GM15510 (cell line): ENCODE measurements around the gene TMEM269.
A peak's percentile ranks its signal among the peaks of the same experiment; 100 is the strongest.

Experiments used
- POLR2A ChIP-seq: IDR thresholded peaks from 3 replicates; pipeline ENCODE4 v1.6.1; 2011; ENCODE audit warnings: borderline replicate concordance; ENCODE audit not compliant: insufficient read length; ENCODE audit errors: extremely low read depth

Gene TMEM269

GRCh38 chr1:42786097-42786496, 1.3 kb downstream of the TMEM269 start:
- TF ChIP-seq POLR2A: no peak

GRCh38 chr1:42788021-42788420, 3.2 kb downstream of the TMEM269 start:
- TF ChIP-seq POLR2A: no peak

GRCh38 chr1:42793824-42794223, 9.0 kb downstream of the TMEM269 start:
- TF ChIP-seq POLR2A: no peak

- TF ChIP-seq POLR2A: no peak
These were observed 12.6 kb downstream of the TMEM269 start for GRCh38 chr1:42797414-42797813.

GRCh38 chr1:42797979-42798378, 13.2 kb downstream of the TMEM269 start:
- TF ChIP-seq POLR2A: no peak

GRCh38 chr1:42801832-42802473, 17.2 kb downstream of the TMEM269 start:
- no peak for TF ChIP-seq POLR2A

GRCh38 chr1:42806171-42806570, 21.4 kb downstream of the TMEM269 start:
- no peak for TF ChIP-seq POLR2A

GRCh38 chr1:42806593-42806992, 21.8 kb downstream of the TMEM269 start:
- no peak for TF ChIP-seq POLR2A

- no peak for TF ChIP-seq POLR2A
These were observed 22.4 kb downstream of the TMEM269 start for GRCh38 chr1:42807056-42807668.

GRCh38 chr1:42815941-42816584, 31.3 kb downstream of the TMEM269 start:
- TF ChIP-seq POLR2A: no peak

GRCh38 chr1:42816585-42817439, 32.0 kb downstream of the TMEM269 start, which contains the start of the genes ERMAP and SVBP:
Gene ERMAP, plus strand, starts transcription at chr1:42817122. Its CDS starts 13,327 bp downstream, at chr1:42830449.
Gene SVBP, minus strand, starts transcription at chr1:42817397. Its CDS starts 853 bp downstream, at chr1:42816544.
- peak; percentile 71 for TF ChIP-seq POLR2A

GRCh38 chr1:42817440-42817767, 32.6 kb downstream of the TMEM269 start:
- no peak for TF ChIP-seq POLR2A

- no peak for TF ChIP-seq POLR2A
These were observed 33.2 kb downstream of the TMEM269 start for GRCh38 chr1:42817976-42818375.

GRCh38 chr1:42820813-42821212, 36.0 kb downstream of the TMEM269 start:
- TF ChIP-seq POLR2A: no peak

- TF ChIP-seq POLR2A: no peak
These were observed 36.9 kb downstream of the TMEM269 start for GRCh38 chr1:42821690-42822089.
